Gastrocnemius medialis (tissue), 4 donors: Measurements from ENCODE around the gene HS6ST2. TPM values are rescaled to one million over a fixed set of nuclear protein-coding genes. Genes with fewer than 3 reads are reported as not detected.
A peak's percentile ranks its signal among the peaks of the same experiment; 100 is the strongest.

Source experiments
- ATAC-seq, 2 donors: fragments of 150-250 bp; one replicate each; pipeline ENCODE4 v1.9.1; 2016
- DNase-seq, 2 donors: peaks; one replicate each; pipeline ENCODE4 v3.0.0-alpha.2; 2019
- H3K27ac ChIP-seq, 4 donors: fragments of 200-600 bp; sonication (generic); 1 replicate in 1 of 4; 2 replicates in 3 of 4; pipeline ENCODE4 v1.5.1; 2016 to 2018; ENCODE audit warnings: mild to moderate bottlenecking in 2 of 4, moderate library complexity in 1 of 4
- H3K27me3 ChIP-seq, 3 donors: fragments of 200-600 bp; sonication (generic) in 2 of 3; 1 replicate in 1 of 3; 2 replicates in 2 of 3; pipeline versions ENCODE4 v1.5.1 to v1.6.0; 2016 to 2019; ENCODE audit warnings: mild to moderate bottlenecking in 1 of 3, moderate library complexity in 1 of 3
- H3K36me3 ChIP-seq, 2 donors: fragments of 200-600 bp; sonication (generic) in 1 of 2; one replicate each; pipeline ENCODE4 v1.5.1; 2017 to 2018
- H3K4me1 ChIP-seq, 2 donors: fragments of 200-600 bp; sonication (generic) in 1 of 2; one replicate each; pipeline ENCODE4 v1.5.1; 2016 to 2017; ENCODE audit warnings: mild to moderate bottlenecking in 2 of 2
- H3K4me3 ChIP-seq, 4 donors: fragments of 200-600 bp; sonication (generic) in 3 of 4; 1 replicate in 1 of 4; 2 replicates in 3 of 4; pipeline ENCODE4 v1.5.1; 2016 to 2019; ENCODE audit warnings: mild to moderate bottlenecking in 2 of 4
- H3K9me3 ChIP-seq, 3 donors: fragments of 200-600 bp; sonication (generic) in 2 of 3; 1 replicate in 1 of 3; 2 replicates in 2 of 3; pipeline ENCODE4 v1.5.1; 2016 to 2019
- CTCF ChIP-seq, 5 experiments: fragments of 450-650 bp in 3 of 5; fragments of 200-600 bp in 2 of 5; sonication (generic) in 2 of 5; IDR thresholded peaks in 4 of 5; conservative IDR thresholded peaks in 1 of 5; 1 replicate in 4 of 5; 2 replicates in 1 of 5; pipeline ENCODE4 v1.5.1; 2016 to 2019; ENCODE audit warnings: antibody characterized with exemption in 5 of 5, mild to moderate bottlenecking in 3 of 5, moderate library complexity in 3 of 5
- POLR2A ChIP-seq, 2 donors: fragments of 450-650 bp; IDR thresholded peaks; one replicate each; pipeline ENCODE4 v1.6.1; 2017; ENCODE audit warnings: antibody characterized with exemption in 2 of 2, mild to moderate bottlenecking in 2 of 2, moderate library complexity in 2 of 2
- in situ Hi-C, 4 donors: fragments of 200-750 bp; cut with MboI; loops; one replicate each; pipeline versions ENCODE4 v1.15.0 to v1.8.0; 2017; ENCODE audit warnings: low sequenced_read_pairs in 4 of 4
- intact Hi-C: fragments of 100-400 bp; cut with DNase I; formaldehyde crosslinking; loops from one replicate; pipeline ENCODE4 v1.15.1; 2023; ENCODE audit warnings: low total_unique reads
- total RNA-seq, 4 donors: library from RNA; depleted of rRNA; stranded (reverse); fragments of >200 nt; gene quantifications; one replicate each; pipeline versions ENCODE4 v1.1.0 to v1.2.3, GENCODE V29; 2016

The HS6ST2 gene
- total RNA-seq, 4 donors from 2014 or later = 1.9 to 2.8 (median 2.1) TPM; not detected in 1

- TF ChIP-seq POLR2A (IDR thresholded peaks at IDR 0.05) (no peak), CTCF (IDR thresholded peaks at IDR 0.05 in 4 of 5, conservative IDR thresholded peaks at IDR 0.05 in 1 of 5) (no peak)
- H3K4me3 ChIP-seq = no peak overlapping the region
- no peaks in the 10 kb centered on the region for H3K9me3 ChIP-seq
- DNase-seq = peak in 1 of 2 donors; percentile 10
- intact Hi-C loops = no loop called here
- in situ Hi-C loops = loop anchor here in 2 of 4 donors (25.0 kb wide), 1 partner anchor 214 kb away; the partner anchor contains the start of gene HS6ST2 (in 2 of the 2)
- H3K4me1 ChIP-seq = peaks cover 0 to 12% of the 10 kb centered on the region in 2 donors
- peak overlapping the region in 3 of 4 donors; percentile 66 to 70 (median 69) for H3K27ac ChIP-seq
- no peaks in the 10 kb centered on the region for H3K27me3 ChIP-seq
- ATAC-seq = peak; percentile 15 to 36
- H3K36me3 ChIP-seq = no peaks in the 10 kb centered on the region
Observed at GRCh38 chrX:132748268-132748667, 210.2 kb downstream of the HS6ST2 start.

GRCh38 chrX:132745593-132745992 is 212.8 kb downstream of the HS6ST2 start:
- H3K36me3 ChIP-seq = no peaks in the 10 kb centered on the region
- ATAC-seq (no peak), DNase-seq (no peak)
- no peaks in the 10 kb centered on the region for H3K27me3 ChIP-seq
- in situ Hi-C loops = loop anchor here in 2 of 4 donors (25.0 kb wide), 1 partner anchor 217 kb away; the partner anchor contains the start of gene HS6ST2 (in 2 of the 2)
- H3K27ac ChIP-seq = no peak overlapping the region
- intact Hi-C loops = no loop called here
- H3K4me3 ChIP-seq = no peak overlapping the region
- no peak for TF ChIP-seq CTCF (IDR thresholded peaks at IDR 0.05 in 4 of 5, conservative IDR thresholded peaks at IDR 0.05 in 1 of 5)
- TF ChIP-seq POLR2A (IDR thresholded peaks at IDR 0.05) = no peak
- H3K4me1 ChIP-seq = peaks cover 0 to 5% of the 10 kb centered on the region in 2 donors
- no peaks in the 10 kb centered on the region for H3K9me3 ChIP-seq

DNA sequence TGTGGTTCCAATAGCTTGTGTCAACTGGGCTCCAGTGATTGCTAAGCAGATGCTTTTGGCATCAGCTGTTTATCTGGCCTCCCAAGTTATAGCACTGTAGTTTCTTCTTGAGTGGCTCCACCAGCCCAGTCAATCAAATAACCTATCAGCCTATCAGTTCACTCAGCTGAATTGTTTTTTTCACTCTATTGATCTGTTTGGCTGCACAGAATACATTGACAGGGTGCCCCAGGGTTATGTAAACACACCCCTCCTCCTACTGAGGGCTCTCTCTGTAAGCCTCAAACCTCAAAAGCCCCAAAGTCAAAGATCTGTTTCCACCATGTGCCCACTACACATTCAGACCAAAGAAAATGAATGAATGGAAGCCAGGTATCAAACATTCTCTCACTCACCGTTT is 214.0 kb downstream of the HS6ST2 start:
- H3K9me3 ChIP-seq = no peaks in the 10 kb centered on the region
- H3K4me1 ChIP-seq = no peaks in the 10 kb centered on the region
- ATAC-seq = no peak
- no peaks in the 10 kb centered on the region for H3K27me3 ChIP-seq
- in situ Hi-C loops = loop anchor here in 2 of 4 donors (25.0 kb wide), 1 partner anchor 218 kb away; the partner anchor contains the start of gene HS6ST2 (in 2 of the 2)
- H3K27ac ChIP-seq = no peak overlapping the region
- H3K36me3 ChIP-seq = no peaks in the 10 kb centered on the region
- no peak for DNase-seq
- TF ChIP-seq POLR2A (IDR thresholded peaks at IDR 0.05) (no peak), CTCF (IDR thresholded peaks at IDR 0.05 in 4 of 5, conservative IDR thresholded peaks at IDR 0.05 in 1 of 5) (no peak)
- no peak overlapping the region for H3K4me3 ChIP-seq
- intact Hi-C loops = loop anchor here (5.0 kb wide), 1 partner anchor 213 kb away; the partner anchor contains the start of gene HS6ST2

GRCh38 chrX:132743086-132743485 is 215.3 kb downstream of the HS6ST2 start:
- Histone ChIP-seq H3K9me3 (no peaks in the 10 kb centered on the region), H3K27ac (no peak overlapping the region), H3K4me1 (no peaks in the 10 kb centered on the region), H3K27me3 (no peaks in the 10 kb centered on the region), H3K4me3 (no peak overlapping the region), H3K36me3 (no peaks in the 10 kb centered on the region)
- in situ Hi-C loops (loop anchor here in 2 of 4 donors (25.0 kb wide), 1 partner anchor 219 kb away; the partner anchor contains the start of gene HS6ST2 (in 2 of the 2)), intact Hi-C loops (loop anchor here (5.0 kb wide), 1 partner anchor 214 kb away; the partner anchor contains the start of gene HS6ST2)
- DNase-seq (no peak), ATAC-seq (no peak)
- TF ChIP-seq POLR2A (IDR thresholded peaks at IDR 0.05) (no peak), CTCF (IDR thresholded peaks at IDR 0.05 in 4 of 5, conservative IDR thresholded peaks at IDR 0.05 in 1 of 5) (no peak)
